Measurements from ENCODE around the gene ZDHHC7. TPM values are rescaled to one million over a fixed set of nuclear protein-coding genes. Genes with fewer than 3 reads are reported as not detected.

The ZDHHC7 gene, protein sequence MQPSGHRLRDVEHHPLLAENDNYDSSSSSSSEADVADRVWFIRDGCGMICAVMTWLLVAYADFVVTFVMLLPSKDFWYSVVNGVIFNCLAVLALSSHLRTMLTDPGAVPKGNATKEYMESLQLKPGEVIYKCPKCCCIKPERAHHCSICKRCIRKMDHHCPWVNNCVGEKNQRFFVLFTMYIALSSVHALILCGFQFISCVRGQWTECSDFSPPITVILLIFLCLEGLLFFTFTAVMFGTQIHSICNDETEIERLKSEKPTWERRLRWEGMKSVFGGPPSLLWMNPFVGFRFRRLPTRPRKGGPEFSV
- total RNA-seq = 10 to 100 TPM; 32.9 to 66.7 (median 44.7) TPM
- 10 to 100 TPM; 12.0 to 29.7 TPM for polyA plus RNA-seq
- long read RNA-seq, donor 1, transcript ZDHHC7-201 (8 exons, 3,442 nt) = major isoform, 29 of 58 reads
- long read RNA-seq, donor 1, transcript ZDHHC7-205 (5 exons, 582 nt) = minor isoform, 8 of 58 reads
- long read RNA-seq, donor 1, partial matches to known transcripts = 8 of 58 reads
- long read RNA-seq, donor 1, other reads (novel, unspliced or antisense) = 11 of 58 reads
- long read RNA-seq, donor 2, transcript ZDHHC7-205 (5 exons, 582 nt) = major isoform, 32 of 64 reads
- long read RNA-seq, donor 2, partial matches to known transcripts = 18 of 64 reads
- long read RNA-seq, donor 2, other reads (novel, unspliced or antisense) = 13 of 64 reads
- long read RNA-seq, donor 3, transcript ZDHHC7-205 (5 exons, 582 nt) = minor isoform, 11 of 68 reads
- long read RNA-seq, donor 3, transcript ZDHHC7-201 (8 exons, 3,442 nt) = major isoform, 31 of 68 reads
- long read RNA-seq, donor 3, partial matches to known transcripts = 6 of 68 reads
- long read RNA-seq, donor 3, other reads (novel, unspliced or antisense) = 16 of 68 reads

DNA sequence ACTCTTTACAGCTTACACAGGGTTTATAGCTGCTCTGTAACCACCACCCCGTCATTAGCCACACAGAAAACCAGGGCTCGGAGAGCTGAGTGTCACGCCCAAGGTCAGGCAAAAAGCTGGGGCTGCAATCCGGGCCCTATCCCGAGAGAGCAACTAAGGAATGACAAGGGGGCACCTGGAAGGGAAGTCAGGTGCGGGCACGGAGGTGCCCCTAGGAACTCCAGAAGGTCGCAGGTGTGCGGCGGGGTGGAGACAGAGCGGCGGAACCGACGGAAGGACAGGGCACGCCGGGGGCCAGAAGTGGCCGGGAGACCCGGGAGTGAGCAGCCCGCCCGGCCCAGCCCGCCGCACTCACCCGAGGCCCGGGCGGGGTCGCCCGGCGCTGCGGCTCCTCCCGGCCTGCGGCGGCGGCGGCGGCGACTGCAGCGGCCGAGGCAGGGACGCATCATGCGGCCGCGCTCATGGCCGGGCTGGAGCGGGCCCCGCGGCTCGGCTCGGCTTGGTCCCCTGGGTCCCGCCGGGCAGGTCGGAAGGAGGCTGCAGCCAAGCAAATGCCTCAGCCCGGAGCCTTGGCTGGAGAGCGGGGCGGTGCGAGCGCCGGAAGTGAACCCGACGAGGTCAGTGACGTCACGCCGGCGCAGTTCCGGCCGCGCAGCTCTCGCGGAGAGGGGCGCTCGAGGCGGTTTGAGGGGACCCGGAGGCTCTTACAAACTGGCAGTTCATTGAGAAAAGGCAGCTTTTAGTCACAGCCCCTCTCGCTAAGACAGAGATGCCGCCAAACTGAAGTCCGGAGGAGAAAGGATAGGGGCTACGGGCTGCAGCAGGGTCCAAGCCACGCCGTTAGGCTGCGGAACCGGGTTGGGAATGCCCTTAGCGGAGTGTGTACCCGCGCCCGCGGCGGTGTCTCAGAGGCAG is at the start of gene ZDHHC7:
ZDHHC7 (minus strand) TSS at position 605 of the 915 bp plus-strand sequence. CDS start 20,917 bp downstream, outside the sequence.
- peak within 1 kb of the TSS; percentile 75 to 99 (median 90) for H3K4me3 ChIP-seq
- DNase-seq (peak; percentile 91 to 95 (median 92)), ATAC-seq (peak; percentile 90 to 97 (median 96))
- peaks cover 6 to 69% (median 29%) of the 10 kb centered on the region in 12 donors for H3K4me1 ChIP-seq
- peaks cover 0 to 6% (median 0%) of the 10 kb centered on the region in 9 donors for H3K36me3 ChIP-seq
- intact Hi-C loops (cut with DNase I) = loop anchor here in 2 of 10 donors (1.0 to 5.0 kb wide), 2 partner anchors 16 to 76 kb away; partner anchors contain the start of gene KIAA0513 (in 2 of the 2)
- WGBS, 4 donors = 0 to 1% (median 0%) methylated on average over 29 to 86 of the region's 86 CpGs
- no peaks in the 10 kb centered on the region for H3K9me3 ChIP-seq
- H3K27ac ChIP-seq = peak within 1 kb of the TSS; percentile 90 to 99 (median 96)
- TF ChIP-seq, protein P1, sequence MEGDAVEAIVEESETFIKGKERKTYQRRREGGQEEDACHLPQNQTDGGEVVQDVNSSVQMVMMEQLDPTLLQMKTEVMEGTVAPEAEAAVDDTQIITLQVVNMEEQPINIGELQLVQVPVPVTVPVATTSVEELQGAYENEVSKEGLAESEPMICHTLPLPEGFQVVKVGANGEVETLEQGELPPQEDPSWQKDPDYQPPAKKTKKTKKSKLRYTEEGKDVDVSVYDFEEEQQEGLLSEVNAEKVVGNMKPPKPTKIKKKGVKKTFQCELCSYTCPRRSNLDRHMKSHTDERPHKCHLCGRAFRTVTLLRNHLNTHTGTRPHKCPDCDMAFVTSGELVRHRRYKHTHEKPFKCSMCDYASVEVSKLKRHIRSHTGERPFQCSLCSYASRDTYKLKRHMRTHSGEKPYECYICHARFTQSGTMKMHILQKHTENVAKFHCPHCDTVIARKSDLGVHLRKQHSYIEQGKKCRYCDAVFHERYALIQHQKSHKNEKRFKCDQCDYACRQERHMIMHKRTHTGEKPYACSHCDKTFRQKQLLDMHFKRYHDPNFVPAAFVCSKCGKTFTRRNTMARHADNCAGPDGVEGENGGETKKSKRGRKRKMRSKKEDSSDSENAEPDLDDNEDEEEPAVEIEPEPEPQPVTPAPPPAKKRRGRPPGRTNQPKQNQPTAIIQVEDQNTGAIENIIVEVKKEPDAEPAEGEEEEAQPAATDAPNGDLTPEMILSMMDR (IDR thresholded peaks at IDR 0.05) = peak in 3 of 12 donors; percentile 15 to 27 (median 27)
- TF ChIP-seq POLR2A (IDR thresholded peaks at IDR 0.05) = peak; percentile 43 to 87
- H3K27me3 ChIP-seq = no peaks in the 10 kb centered on the region

DNA sequence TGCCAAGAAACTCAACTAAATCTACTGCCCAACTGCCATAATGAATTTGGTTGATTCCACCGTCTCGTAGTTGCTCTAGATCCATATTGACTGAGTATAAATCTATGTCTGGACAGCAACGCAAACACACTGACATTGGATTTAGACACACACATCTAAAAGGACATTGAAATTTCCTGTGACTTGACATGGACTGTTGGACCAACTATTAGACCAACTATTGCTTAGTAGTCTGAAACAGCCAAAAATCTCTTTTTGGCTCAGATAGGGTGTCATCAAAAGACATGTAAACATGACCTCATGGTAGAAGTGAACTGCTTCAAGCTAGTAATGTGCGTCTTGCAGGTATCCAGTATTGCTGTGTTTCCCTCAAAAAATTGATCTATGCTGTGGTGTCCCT is 47.6 kb upstream of the ZDHHC7 start:
- Histone ChIP-seq H3K36me3 (no peaks in the 10 kb centered on the region), H3K9me3 (no peaks in the 10 kb centered on the region), H3K4me3 (no peak overlapping the region), H3K27ac (no peak overlapping the region), H3K27me3 (no peaks in the 10 kb centered on the region), H3K4me1 (peaks cover 0 to 59% (median 17%) of the 10 kb centered on the region in 12 donors)
- TF ChIP-seq, protein P1 (IDR thresholded peaks at IDR 0.05) = no peak
- no peak for TF ChIP-seq POLR2A (IDR thresholded peaks at IDR 0.05)
- ATAC-seq (no peak), DNase-seq (no peak)
- intact Hi-C loops (cut with DNase I) = loop anchor here in 1 of 10 donors (2.0 kb wide), 1 partner anchor 28 kb away; no protein-coding TSS in a partner anchor
- WGBS, 4 donors = 73 to 98% (median 98%) methylated on average over 4 of the region's 4 CpGs

DNA sequence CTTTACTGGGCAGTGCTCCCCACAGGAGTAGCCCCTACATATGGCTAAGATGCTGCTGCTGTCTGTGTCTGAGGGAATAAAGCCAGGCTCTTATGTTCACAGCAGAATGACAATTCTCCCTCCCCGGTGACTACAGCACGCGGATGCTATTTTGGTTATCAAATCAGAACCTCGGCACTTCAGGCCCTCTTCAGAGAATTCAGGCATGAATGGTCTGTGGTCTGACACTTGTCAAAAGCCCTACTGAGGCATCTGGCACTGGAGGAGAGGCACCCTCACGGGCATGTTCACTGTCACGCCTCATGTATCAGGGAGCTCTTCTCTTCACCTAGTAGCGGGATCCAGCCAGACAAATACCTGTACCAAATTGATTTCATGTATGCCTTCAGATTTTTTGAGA is 46.6 kb upstream of the ZDHHC7 start:
- H3K9me3 ChIP-seq = no peaks in the 10 kb centered on the region
- no peak overlapping the region for H3K4me3 ChIP-seq
- WGBS, 4 donors = 48 to 69% (median 59%) methylated on average over 7 of the region's 7 CpGs
- peak in 2 of 5 donors; percentile 54 to 57 for DNase-seq
- H3K4me1 ChIP-seq = peaks cover 0 to 55% (median 17%) of the 10 kb centered on the region in 12 donors
- no peaks in the 10 kb centered on the region for H3K36me3 ChIP-seq
- intact Hi-C loops (cut with DNase I) = loop anchor here in 1 of 10 donors (2.0 kb wide), 1 partner anchor 29 kb away; no protein-coding TSS in a partner anchor
- peak overlapping the region in 1 of 12 donors; percentile 44 for H3K27ac ChIP-seq
- no peaks in the 10 kb centered on the region for H3K27me3 ChIP-seq
- ATAC-seq = peak; percentile 27 to 78 (median 60)
- no peak for TF ChIP-seq POLR2A (IDR thresholded peaks at IDR 0.05)
- TF ChIP-seq, protein P1 (IDR thresholded peaks at IDR 0.05) = no peak

Measured in heart left ventricle (tissue), 16 donors.